CD4-positive, alpha-beta T cell (primary cell): ENCODE measurements around the gene RNF181. TPM values are rescaled to one million over a fixed set of nuclear protein-coding genes. Genes with fewer than 3 reads are reported as not detected.
A peak's percentile ranks its signal among the peaks of the same experiment; 100 is the strongest.

Experiments used
- ATAC-seq: fragments of 200-7000 bp; cut with Tn5 transposase; one replicate; pipeline ENCODE4 v1.10.0; 2022; ENCODE audit warnings: mild to moderate bottlenecking; ENCODE audit not compliant: poor library complexity
- CTCF ChIA-PET: fragments of 350-600 bp; sonication (Branson Sonifier 250); formaldehyde crosslinking; loops from one replicate; lab custom pipeline; 2021; ENCODE audit warnings: antibody characterized with exemption, inconsistent platforms; lab: Charles Lee
- POLR2A ChIA-PET: fragments of 350-600 bp; sonication (Branson Sonifier 250); formaldehyde crosslinking; loops from one replicate; lab custom pipeline; 2021; ENCODE audit warnings: antibody characterized with exemption, inconsistent platforms; lab: Charles Lee
- DNase-seq, 14 experiments: peaks; one replicate each; pipeline ENCODE4 v3.0.0-alpha.2; 2013 to 2020; ENCODE audit warnings: mixed read lengths in 2 of 14
- H3K27ac ChIP-seq, 2 donors: one replicate each; pipeline versions ENCODE4 v1.5.1 to v1.7.0; 2013; ENCODE audit warnings: low read length in 2 of 2, low read depth in 1 of 2, mild to moderate bottlenecking in 1 of 2
- H3K27me3 ChIP-seq, 2 experiments: 1 replicate in 1 of 2; 2 replicates in 1 of 2; pipeline versions ENCODE4 v1.6.1 to v1.7.0; 2013; ENCODE audit warnings: low read length in 2 of 2, control low read depth in 1 of 2, mild to moderate bottlenecking in 1 of 2, moderate library complexity in 1 of 2; ENCODE audit not compliant: insufficient read depth in 2 of 2, control insufficient read depth in 1 of 2
- H3K36me3 ChIP-seq: one replicate; pipeline ENCODE4 v1.6.1; 2013; ENCODE audit warnings: low read length, control low read depth; ENCODE audit not compliant: insufficient read depth
- H3K4me1 ChIP-seq: one replicate; pipeline ENCODE4 v1.6.1; 2013; ENCODE audit warnings: low read length, control low read depth; ENCODE audit not compliant: insufficient read depth
- H3K4me3 ChIP-seq: one replicate; pipeline ENCODE4 v1.5.1; 2013; ENCODE audit warnings: mild to moderate bottlenecking, low read length, moderate library complexity
- H3K9me3 ChIP-seq, 2 experiments: 1 replicate in 1 of 2; 2 replicates in 1 of 2; pipeline versions ENCODE4 v1.6.1 to v1.7.0; 2013; ENCODE audit warnings: low read length in 2 of 2, mild to moderate bottlenecking in 2 of 2, control low read depth in 1 of 2, moderate library complexity in 1 of 2; ENCODE audit not compliant: control insufficient read depth in 1 of 2, insufficient read depth in 1 of 2
- H3K27ac Mint-ChIP-seq: one replicate; pipeline ENCODE4 v1.8.0; 2020; ENCODE audit warnings: mixed read lengths
- H3K27me3 Mint-ChIP-seq: one replicate; pipeline ENCODE4 v1.8.0; 2021; ENCODE audit warnings: mixed read lengths
- H3K36me3 Mint-ChIP-seq: one replicate; pipeline ENCODE4 v1.8.0; 2021; ENCODE audit warnings: low read depth, mixed read lengths
- H3K4me1 Mint-ChIP-seq: one replicate; pipeline ENCODE4 v1.8.0; 2021; ENCODE audit warnings: low read depth, mixed read lengths
- H3K4me3 Mint-ChIP-seq: one replicate; pipeline ENCODE4 v1.8.0; 2020; ENCODE audit warnings: mild to moderate bottlenecking, mixed read lengths
- H3K9me3 Mint-ChIP-seq: one replicate; pipeline ENCODE4 v1.8.0; 2020; ENCODE audit warnings: mixed read lengths
- CTCF ChIP-seq: fragments of 200-600 bp; IDR thresholded peaks from one replicate; pipeline ENCODE4 v1.8.0; 2022; ENCODE audit warnings: antibody characterized with exemption, mild to moderate bottlenecking
- intact Hi-C, 2 experiments: fragments of 100-400 bp; cut with DNase I in 1 of 2; cut with micrococcal nuclease in 1 of 2; formaldehyde crosslinking; loops; one replicate each; pipeline versions ENCODE4 v1.15.1 to v1.9.0; 2023 to 2025; cut with DNase I, micrococcal nuclease
- total RNA-seq, 174 experiments: library from RNA in 2 of 174; stranded (reverse) in 2 of 174; gene quantifications; one replicate each; pipeline ENCODE4 v1.2.3 and lab custom pipeline; 2021 to 2026

The RNF181 gene
- total RNA-seq, 2 experiments from 2014 or later: 41.5 to 43.8 TPM

DNA sequence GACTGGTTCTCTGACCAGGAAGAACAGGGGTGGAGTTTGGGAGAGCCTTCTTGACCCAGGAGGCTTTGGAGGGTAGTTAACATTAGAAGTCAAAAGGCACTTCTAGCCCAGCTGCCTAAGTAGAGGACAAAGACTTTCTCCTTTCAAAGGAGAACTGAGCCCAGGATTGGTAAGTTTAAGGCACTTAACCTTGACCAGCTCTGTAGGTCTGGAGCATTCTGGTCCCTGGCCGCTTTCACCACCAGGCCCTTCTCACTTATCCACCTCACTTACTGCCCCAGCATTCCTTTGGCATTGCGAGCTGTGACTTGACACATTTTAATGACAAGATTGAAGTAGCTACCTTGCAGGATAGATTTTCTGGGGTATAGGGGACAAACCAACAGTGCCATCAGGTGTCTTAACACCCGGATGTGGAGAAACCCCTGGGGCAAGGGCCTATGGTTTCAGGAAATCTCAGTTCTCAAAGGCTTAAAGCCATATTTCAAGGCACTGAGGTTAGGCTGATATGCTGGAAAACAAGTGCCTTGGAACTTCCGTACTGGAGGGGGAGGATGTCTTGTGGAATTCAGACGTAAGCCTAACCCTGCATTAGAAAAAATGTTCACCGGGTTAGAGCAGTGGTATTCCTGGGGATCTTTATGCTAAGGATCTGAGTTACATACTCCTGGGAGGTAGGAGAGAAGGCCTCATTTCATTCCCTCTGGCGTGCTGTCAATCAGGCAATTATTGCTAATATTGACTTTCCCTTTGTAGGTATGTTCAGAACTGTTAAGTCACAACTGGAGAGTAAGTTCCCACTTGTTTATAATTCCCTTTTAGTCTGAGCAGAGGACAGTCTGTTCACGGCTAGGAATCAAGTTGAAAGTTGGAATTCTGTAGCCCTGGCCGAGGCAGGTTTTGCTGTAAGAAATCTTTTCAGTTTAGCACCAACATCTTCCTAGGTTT, 12.0 kb downstream of the RNF181 start:
- peaks cover 62% of the 10 kb centered on the region for H3K4me1 Mint-ChIP-seq
- no peak for TF ChIP-seq CTCF
- Histone ChIP-seq H3K9me3 (no peaks in the 10 kb centered on the region), H3K27me3 (no peaks in the 10 kb centered on the region), H3K4me1 (peaks cover 57% of the 10 kb centered on the region), H3K4me3 (no peak overlapping the region), H3K27ac (no peak overlapping the region), H3K36me3 (peaks cover 38% of the 10 kb centered on the region)
- ChIA-PET CTCF (no interaction called here), POLR2A (interaction anchor here (0.6 to 1.3 kb wide), 3 partner anchors 12 to 256 kb away, joined by 3 to 4 read pairs (median 3); partner anchors contain the start of gene RNF181)
- intact Hi-C loops: no loop called here
- peak overlapping the region; percentile 49 for H3K4me3 Mint-ChIP-seq
- DNase-seq: no peak
- H3K27ac Mint-ChIP-seq: no peak overlapping the region
- H3K27me3 Mint-ChIP-seq: no peaks in the 10 kb centered on the region
- ATAC-seq: no peak
- peaks cover 62% of the 10 kb centered on the region for H3K36me3 Mint-ChIP-seq
- H3K9me3 Mint-ChIP-seq: no peaks in the 10 kb centered on the region

DNA sequence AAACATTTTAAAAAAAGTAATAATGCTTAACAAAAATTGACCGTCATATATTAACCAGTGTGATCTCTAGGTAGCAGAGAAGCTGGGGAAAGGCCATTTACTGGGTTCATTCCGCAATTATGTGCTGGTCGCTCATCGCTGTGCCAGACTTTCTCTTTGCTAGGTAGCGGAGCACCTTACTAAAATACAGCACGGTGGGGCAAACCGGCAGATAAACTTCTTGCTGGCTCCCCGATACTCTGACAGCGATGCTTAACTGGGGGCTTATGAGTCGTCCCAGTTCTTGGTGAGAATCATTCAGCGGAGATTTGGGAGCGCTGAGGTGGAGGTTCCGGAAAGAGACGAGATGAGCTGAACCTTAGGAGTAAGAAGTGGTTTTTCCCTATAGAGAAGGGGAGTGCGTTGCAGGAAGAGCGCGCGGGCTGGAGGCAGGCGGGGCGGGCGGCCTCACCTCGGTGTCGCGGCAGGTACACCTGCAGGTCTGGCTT, 15.7 kb downstream of the RNF181 start:
- H3K27ac Mint-ChIP-seq: peak overlapping the region; percentile 86
- Histone ChIP-seq H3K4me1 (peaks cover 37% of the 10 kb centered on the region), H3K27me3 (no peaks in the 10 kb centered on the region), H3K9me3 (no peaks in the 10 kb centered on the region), H3K36me3 (peaks cover 30% of the 10 kb centered on the region), H3K4me3 (peak overlapping the region; percentile 58), H3K27ac (peak overlapping the region; percentile 44 to 74)
- DNase-seq (no peak), ATAC-seq (peak; percentile 23)
- intact Hi-C loops: no loop called here
- H3K4me1 Mint-ChIP-seq: peaks cover 39% of the 10 kb centered on the region
- ChIA-PET POLR2A (interaction anchor here (0.7 to 1.7 kb wide), 15 partner anchors 9 to 830 kb away, joined by 3 to 24 read pairs (median 5); partner anchors contain the start of genes ELMOD3, KDM3A, MAT2A and RETSAT), CTCF (interaction anchor here (0.9 to 1.4 kb wide), 4 partner anchors 8 to 73 kb away, joined by 3 to 4 read pairs (median 4); partner anchors contain the start of genes MAT2A, RNF181 and TMEM150A)
- peaks cover 50% of the 10 kb centered on the region for H3K36me3 Mint-ChIP-seq
- TF ChIP-seq CTCF: no peak
- H3K9me3 Mint-ChIP-seq: no peaks in the 10 kb centered on the region
- peak overlapping the region; percentile 95 for H3K4me3 Mint-ChIP-seq
- H3K27me3 Mint-ChIP-seq: no peaks in the 10 kb centered on the region
